Loucy (cell line): ENCODE measurements around the gene PRDM2.

Experiments
- H2AFZ ChIP-seq: fragments of 200-600 bp; sonication (generic); 2 replicates; pipeline ENCODE4 v1.6.0; 2016; ENCODE audit warnings: antibody characterized with exemption, mild to moderate bottlenecking, low read length, moderate library complexity
- H3F3A ChIP-seq: fragments of 200-600 bp; 2 replicates; pipeline ENCODE4 v1.6.0; 2016; ENCODE audit warnings: antibody characterized with exemption, low read depth, mild to moderate bottlenecking
- H3K27me3 ChIP-seq: fragments of 200-600 bp; sonication (generic); 2 replicates; pipeline ENCODE4 v1.6.1; 2014; ENCODE audit warnings: low read length, mild to moderate bottlenecking; ENCODE audit not compliant: insufficient read depth, poor library complexity, severe bottlenecking
- H3K36me3 ChIP-seq: fragments of 200-600 bp; sonication (generic); 2 replicates; pipeline ENCODE4 v1.6.1; 2016; ENCODE audit warnings: low read length; ENCODE audit not compliant: insufficient read depth
- H3K4me1 ChIP-seq: fragments of 200-600 bp; sonication (generic); 2 replicates; pipeline ENCODE4 v1.5.1; 2014; ENCODE audit warnings: low read length, mild to moderate bottlenecking; ENCODE audit not compliant: insufficient read depth, poor library complexity, severe bottlenecking
- H3K4me2 ChIP-seq: fragments of 200-600 bp; sonication (generic); 2 replicates; pipeline ENCODE4 v1.6.0; 2014; ENCODE audit warnings: antibody characterized with exemption, low read length, low read depth, mild to moderate bottlenecking; ENCODE audit not compliant: poor library complexity, severe bottlenecking
- H3K4me3 ChIP-seq: fragments of 200-600 bp; sonication (generic); 2 replicates; pipeline ENCODE4 v1.5.1; 2014; ENCODE audit warnings: low read length, mild to moderate bottlenecking, mixed read lengths; ENCODE audit not compliant: poor library complexity, severe bottlenecking
- H3K79me2 ChIP-seq: fragments of 200-600 bp; sonication (generic); 2 replicates; pipeline ENCODE4 v1.6.1; 2014; ENCODE audit warnings: low read length; ENCODE audit not compliant: insufficient read depth
- H3K9ac ChIP-seq: fragments of 200-600 bp; sonication (generic); 2 replicates; pipeline ENCODE4 v1.6.0; 2014; ENCODE audit warnings: mild to moderate bottlenecking, low read depth, low read length, moderate library complexity; ENCODE audit not compliant: poor library complexity, severe bottlenecking
- H3K9me2 ChIP-seq: fragments of 200-600 bp; sonication (generic); replicated peaks from 2 replicates; pipeline ENCODE4 v1.6.1; 2016; ENCODE audit warnings: low read depth, low read length, mixed read lengths
- H3K9me3 ChIP-seq: fragments of 200-600 bp; sonication (generic); 2 replicates; pipeline ENCODE4 v1.6.1; 2014; ENCODE audit warnings: mild to moderate bottlenecking, antibody characterized with exemption, low read length, low read depth; ENCODE audit not compliant: insufficient read depth
- H4K20me1 ChIP-seq: fragments of 200-600 bp; sonication (generic); 2 replicates; pipeline ENCODE4 v1.6.0; 2014; ENCODE audit warnings: antibody characterized with exemption, low read length, mild to moderate bottlenecking; ENCODE audit not compliant: insufficient read depth, poor library complexity, severe bottlenecking
- EZH2phosphoT487 ChIP-seq: fragments of 200-600 bp; IDR thresholded peaks from 2 replicates; pipeline ENCODE4 v1.6.1; 2018; ENCODE audit warnings: antibody characterized with exemption, mild to moderate bottlenecking, moderate library complexity, borderline replicate concordance
- TF ChIP-seq, protein P1 (sequence below): fragments of 200-600 bp; sonication (generic); conservative IDR thresholded peaks from 2 replicates; pipeline ENCODE4 v1.5.1; 2014; ENCODE audit warnings: mild to moderate bottlenecking, antibody characterized with exemption, low read length

Gene PRDM2

DNA sequence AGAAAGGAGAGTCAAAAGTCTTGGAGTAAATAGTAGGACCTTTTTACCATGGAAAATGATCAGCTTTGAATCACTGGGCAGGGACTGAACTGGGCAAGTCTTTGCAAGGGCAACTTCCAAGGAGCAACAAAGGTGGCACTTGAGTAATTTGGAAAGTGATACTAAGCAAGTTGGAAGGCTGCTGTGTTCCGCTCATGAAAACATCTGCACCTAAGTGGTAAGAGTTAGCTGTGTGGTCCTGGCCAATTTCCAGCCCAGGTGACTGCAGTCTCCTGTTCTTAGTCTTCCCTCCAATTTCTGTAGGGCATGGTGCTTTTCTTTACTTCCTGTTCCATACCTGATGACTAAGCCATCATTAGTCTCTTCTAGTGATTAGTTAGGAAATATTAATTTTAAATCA lies 35.5 kb upstream of the PRDM2 start:
- Histone ChIP-seq H3K4me1 (no peaks in the 10 kb centered on the region), H3K36me3 (no peaks in the 10 kb centered on the region), H3K4me3 (no peak overlapping the region), H3K9me3 (no peaks in the 10 kb centered on the region; the same call in 1 of the 2 replicates), H3F3A (no peaks in the 10 kb centered on the region), H3K9me2 (no peaks in the 10 kb centered on the region), H3K9ac (no peak overlapping the region), H3K4me2 (no peak overlapping the region), H4K20me1 (no peaks in the 10 kb centered on the region), H2AFZ (peak overlapping the region; percentile 1; the same call in 1 of the 2 replicates), H3K79me2 (no peaks in the 10 kb centered on the region), H3K27me3 (no peaks in the 10 kb centered on the region)
- no peak for TF ChIP-seq EZH2phosphoT487
- TF ChIP-seq, protein P1, sequence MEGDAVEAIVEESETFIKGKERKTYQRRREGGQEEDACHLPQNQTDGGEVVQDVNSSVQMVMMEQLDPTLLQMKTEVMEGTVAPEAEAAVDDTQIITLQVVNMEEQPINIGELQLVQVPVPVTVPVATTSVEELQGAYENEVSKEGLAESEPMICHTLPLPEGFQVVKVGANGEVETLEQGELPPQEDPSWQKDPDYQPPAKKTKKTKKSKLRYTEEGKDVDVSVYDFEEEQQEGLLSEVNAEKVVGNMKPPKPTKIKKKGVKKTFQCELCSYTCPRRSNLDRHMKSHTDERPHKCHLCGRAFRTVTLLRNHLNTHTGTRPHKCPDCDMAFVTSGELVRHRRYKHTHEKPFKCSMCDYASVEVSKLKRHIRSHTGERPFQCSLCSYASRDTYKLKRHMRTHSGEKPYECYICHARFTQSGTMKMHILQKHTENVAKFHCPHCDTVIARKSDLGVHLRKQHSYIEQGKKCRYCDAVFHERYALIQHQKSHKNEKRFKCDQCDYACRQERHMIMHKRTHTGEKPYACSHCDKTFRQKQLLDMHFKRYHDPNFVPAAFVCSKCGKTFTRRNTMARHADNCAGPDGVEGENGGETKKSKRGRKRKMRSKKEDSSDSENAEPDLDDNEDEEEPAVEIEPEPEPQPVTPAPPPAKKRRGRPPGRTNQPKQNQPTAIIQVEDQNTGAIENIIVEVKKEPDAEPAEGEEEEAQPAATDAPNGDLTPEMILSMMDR: no peak

DNA sequence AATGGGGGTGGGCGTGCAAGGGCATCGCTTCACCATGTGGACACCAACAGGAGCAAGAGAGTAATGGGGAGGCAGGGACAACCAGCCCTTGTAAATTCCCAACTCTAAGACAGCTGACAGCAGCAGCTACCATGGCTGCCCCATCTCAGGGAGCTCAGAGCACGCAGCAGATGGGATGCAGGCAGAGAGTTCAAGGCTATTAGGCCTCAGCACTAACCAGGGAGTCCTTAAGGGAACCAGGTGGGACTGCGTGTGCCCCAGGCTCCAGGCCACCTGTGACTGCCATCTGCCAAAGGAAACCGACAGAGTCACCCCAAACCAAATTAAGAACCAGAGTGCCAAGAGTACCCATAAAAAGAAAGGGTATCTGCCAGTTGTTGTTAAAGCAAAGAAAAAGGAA lies 33.7 kb upstream of the PRDM2 start:
- Histone ChIP-seq H3K9ac (no peak overlapping the region), H3K9me3 (no peaks in the 10 kb centered on the region), H3K9me2 (no peaks in the 10 kb centered on the region), H4K20me1 (no peaks in the 10 kb centered on the region), H3K27me3 (no peaks in the 10 kb centered on the region), H3K4me3 (no peak overlapping the region), H3K4me2 (no peak overlapping the region), H3F3A (no peaks in the 10 kb centered on the region), H3K79me2 (no peaks in the 10 kb centered on the region), H3K4me1 (no peaks in the 10 kb centered on the region), H2AFZ (0 out of 2 replicates have a peak overlapping the region, but pooled peaks have one; percentile 1), H3K36me3 (no peaks in the 10 kb centered on the region)
- TF ChIP-seq EZH2phosphoT487: no peak
- TF ChIP-seq, protein P1: no peak

DNA sequence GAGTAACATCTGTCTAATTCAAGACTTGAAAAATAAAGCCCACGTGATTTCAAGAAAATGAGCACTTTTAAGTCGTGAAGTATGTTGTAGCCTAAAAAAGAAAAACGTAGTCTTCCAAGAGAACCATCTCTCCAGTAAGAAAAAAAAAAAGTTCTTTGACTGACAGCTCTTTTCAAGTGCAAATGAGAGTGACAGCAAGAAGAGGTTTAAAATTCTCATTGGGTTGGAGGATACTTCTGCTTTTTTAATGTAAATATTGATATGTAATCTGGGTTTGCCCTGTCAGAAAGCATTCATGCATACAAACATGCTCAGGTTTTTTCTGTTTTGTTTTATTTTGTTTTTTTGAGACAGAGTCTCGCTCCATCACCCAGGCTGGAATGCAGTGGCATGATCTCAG lies 32.3 kb upstream of the PRDM2 start:
- TF ChIP-seq, protein P1: no peak
- TF ChIP-seq EZH2phosphoT487: no peak
- no peak overlapping the region for H3K4me2 ChIP-seq

More for the DNA sequence above, 32.3 kb upstream of the PRDM2 start:
- H3F3A ChIP-seq: no peaks in the 10 kb centered on the region
- H3K4me3 ChIP-seq: no peak overlapping the region
- no peaks in the 10 kb centered on the region for H3K9me3 ChIP-seq
- H2AFZ ChIP-seq: no peak overlapping the region
- no peak overlapping the region for H3K9ac ChIP-seq
- no peaks in the 10 kb centered on the region for H3K36me3 ChIP-seq
- no peaks in the 10 kb centered on the region for H4K20me1 ChIP-seq
- no peaks in the 10 kb centered on the region for H3K79me2 ChIP-seq
- no peaks in the 10 kb centered on the region for H3K27me3 ChIP-seq
- H3K4me1 ChIP-seq: no peaks in the 10 kb centered on the region
- H3K9me2 ChIP-seq: no peaks in the 10 kb centered on the region
